GM19463 (cell line): ENCODE data around the gene PTPN6.

Experiments used
- ATAC-seq: cut with Tn5 transposase; IDR thresholded peaks from one replicate; pipeline ENCODE4 v1.9.1; 2021; ENCODE audit warnings: mild to moderate bottlenecking, moderate library complexity; ENCODE audit not compliant: unreplicated experiment

The PTPN6 gene

GRCh38 chr12:6938353-6939190, 12.6 kb upstream of the PTPN6 start:
- ATAC-seq = no peak

GRCh38 chr12:6939191-6939540, 12.0 kb upstream of the PTPN6 start:
- no peak for ATAC-seq

- no peak for ATAC-seq
Observed at GRCh38 chr12:6941267-6941666, 9.9 kb upstream of the PTPN6 start.

DNA sequence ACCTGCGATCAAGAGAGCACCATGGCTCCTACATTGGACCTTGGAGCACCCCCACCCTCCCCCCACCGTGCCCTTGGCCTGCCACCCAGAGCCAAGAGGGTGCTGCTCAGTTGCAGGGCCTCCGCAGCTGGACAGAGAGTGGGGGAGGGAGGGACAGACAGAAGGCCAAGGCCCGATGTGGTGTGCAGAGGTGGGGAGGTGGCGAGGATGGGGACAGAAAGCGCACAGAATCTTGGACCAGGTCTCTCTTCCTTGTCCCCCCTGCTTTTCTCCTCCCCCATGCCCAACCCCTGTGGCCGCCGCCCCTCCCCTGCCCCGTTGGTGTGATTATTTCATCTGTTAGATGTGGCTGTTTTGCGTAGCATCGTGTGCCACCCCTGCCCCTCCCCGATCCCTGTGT, 9.4 kb upstream of the PTPN6 start:
- no peak for ATAC-seq

- ATAC-seq = no peak
Observed at GRCh38 chr12:6942331-6942665, 8.9 kb upstream of the PTPN6 start.

DNA sequence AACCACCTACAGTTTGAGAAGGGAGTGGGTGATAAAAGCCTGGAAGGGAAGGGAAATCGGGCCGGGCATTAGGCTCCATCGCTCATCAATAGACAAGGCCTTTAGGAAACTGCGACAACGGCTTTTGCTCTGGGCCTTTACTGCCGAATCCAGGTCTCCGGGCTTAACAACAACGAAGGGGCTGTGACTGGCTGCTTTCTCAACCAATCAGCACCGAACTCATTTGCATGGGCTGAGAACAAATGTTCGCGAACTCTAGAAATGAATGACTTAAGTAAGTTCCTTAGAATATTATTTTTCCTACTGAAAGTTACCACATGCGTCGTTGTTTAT, 7.8 kb upstream of the PTPN6 start:
- peak; percentile 31 for ATAC-seq

DNA sequence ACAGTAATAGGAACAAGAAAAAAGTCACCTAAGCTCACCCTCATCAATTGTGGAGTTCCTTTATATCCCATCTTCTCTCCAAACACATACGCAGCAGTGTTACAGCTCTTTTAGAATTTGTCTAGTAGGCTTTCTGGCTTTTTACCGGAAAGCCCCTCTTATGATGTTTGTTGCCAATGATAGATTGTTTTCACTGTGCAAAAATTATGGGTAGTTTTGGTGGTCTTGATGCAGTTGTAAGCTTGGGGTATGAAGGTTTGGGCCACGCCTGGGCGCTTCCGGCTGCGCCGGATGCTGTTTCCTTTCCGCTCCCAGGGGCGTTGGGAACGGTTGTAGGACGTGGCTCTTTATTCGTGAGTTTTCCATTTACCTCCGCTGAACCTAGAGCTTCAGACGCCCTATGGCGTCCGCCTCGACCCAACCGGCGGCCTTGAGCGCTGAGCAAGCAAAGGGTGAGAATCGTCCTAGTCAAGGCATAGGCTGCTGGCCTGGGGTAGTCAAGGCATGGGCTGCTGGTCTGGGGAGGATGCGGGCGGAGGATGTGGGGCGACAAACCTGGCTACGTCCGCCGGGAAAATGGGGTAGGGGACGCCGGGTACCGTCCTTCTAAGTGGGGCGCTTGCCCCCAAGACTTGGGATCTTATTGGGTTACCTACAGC, 7.3 kb upstream of the PTPN6 start, which contains the start of the genes C12orf57 and RNU7-1:
TSS of gene C12orf57 (plus strand) at position 301 of the 659 bp plus-strand sequence. CDS start at position 401, 100 bp downstream.
TSS of gene RNU7-1 (plus strand) at position 95 of the 659 bp plus-strand sequence.
- peak; percentile 35 for ATAC-seq

- ATAC-seq = peak; percentile 24
Observed at GRCh38 chr12:6944381-6945186, 6.6 kb upstream of the PTPN6 start.

DNA sequence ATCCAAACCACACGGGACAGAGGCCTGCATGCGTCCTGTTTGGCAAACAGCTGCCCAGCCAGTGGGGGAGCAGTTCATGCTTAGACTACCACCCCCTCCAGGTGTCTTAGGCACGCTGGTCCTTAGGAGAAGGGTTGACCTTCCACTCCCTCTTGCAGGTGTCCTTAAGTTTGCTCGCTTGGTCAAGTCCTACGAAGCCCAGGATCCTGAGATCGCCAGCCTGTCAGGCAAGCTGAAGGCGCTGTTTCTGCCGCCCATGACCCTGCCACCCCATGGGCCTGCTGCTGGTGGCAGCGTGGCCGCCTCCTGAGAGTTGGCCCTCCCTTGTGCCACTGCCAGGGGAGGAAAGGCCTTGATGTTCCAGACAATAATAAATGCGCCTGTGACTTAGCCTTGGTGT, 5.5 kb upstream of the PTPN6 start:
- ATAC-seq = no peak

DNA sequence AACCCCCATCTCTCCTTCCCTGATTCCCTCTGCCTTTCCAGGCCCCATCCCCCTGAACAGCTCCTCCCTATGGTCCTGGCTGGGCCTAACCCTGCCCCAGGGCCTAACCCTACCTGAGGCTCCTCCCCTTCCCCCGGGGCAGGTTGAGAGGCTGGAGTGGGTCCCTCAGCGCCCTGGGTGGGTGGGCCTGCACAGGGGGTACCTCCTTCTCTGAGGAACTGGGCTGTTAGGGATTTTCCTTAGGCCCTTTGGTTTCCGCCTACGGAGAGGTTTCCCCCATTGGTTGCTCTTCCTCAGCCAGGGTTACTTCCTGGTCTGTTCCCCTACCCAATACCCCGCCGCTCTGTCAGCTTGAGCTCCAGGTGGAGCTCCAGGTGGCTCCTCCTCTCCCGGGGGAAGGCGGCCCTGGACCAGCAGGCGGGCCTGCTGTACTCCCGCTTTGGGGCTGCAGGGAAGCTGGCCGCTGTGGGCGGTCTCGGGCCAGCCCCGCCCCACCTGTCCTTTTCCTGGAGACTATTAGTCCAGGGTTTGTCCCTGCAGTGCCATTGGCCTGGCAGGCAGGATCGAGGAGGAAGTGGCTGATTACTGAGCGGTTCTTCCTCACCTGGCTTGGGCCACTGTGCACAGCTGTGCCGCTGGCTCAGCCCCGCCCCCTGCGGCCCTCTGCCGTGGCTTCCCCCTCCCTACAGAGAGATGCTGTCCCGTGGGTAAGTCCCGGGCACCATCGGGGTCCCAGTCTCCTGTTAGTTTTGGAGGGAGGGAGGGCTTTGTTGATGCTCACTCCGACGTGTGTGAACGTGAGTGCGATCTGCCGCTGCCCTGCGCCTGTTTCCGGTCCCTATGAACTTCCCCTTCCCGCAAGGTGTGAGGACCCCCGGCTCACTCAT, 4.9 kb upstream of the PTPN6 start:
- ATAC-seq = peak; percentile 28

DNA sequence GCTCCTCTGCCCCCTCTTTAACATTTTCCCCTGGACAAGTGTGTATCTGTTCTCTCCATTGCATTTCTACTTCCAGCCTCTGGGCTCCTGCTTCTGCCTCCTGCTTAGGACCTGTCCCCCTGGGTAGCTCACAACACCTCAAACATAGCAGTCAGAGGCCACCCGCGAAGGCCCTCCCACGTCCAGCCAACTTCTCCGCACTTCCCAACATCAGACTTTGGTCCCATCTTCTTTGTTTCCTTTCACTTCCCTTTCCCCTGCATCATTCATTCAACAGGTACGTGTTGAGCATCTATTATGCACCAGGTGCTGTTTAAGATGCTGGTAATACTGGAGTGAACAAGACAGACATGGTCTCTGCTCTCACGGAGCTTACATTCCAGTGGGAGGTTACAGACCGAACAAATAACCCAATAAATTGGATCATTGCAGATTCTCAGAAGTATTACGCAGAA, 4.2 kb upstream of the PTPN6 start:
- ATAC-seq = no peak

DNA sequence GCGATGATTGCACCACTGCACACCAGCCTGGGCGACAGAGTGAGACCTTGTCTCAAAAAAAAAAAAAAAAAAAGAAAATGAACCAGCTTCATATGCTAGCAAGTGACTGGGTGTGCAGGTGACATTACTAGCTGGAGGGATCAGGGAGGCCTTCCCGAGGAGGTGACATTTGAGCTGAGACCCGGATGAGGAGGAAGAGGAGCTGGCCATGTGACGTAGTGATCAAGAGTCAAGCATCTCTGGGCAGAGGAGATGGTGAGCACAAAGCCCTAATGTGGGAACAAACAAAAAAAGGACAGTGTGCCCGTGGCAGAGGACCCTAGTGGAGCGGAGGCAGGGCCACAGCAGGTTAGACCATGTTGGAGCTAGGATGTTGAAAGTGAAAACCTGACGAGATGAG, 3.5 kb upstream of the PTPN6 start:
- ATAC-seq = no peak

- no peak for ATAC-seq
Observed at GRCh38 chr12:6948873-6949594, 2.1 kb upstream of the PTPN6 start.

GRCh38 chr12:6950401-6950801, 755 bp upstream of the PTPN6 start:
- ATAC-seq = no peak

DNA sequence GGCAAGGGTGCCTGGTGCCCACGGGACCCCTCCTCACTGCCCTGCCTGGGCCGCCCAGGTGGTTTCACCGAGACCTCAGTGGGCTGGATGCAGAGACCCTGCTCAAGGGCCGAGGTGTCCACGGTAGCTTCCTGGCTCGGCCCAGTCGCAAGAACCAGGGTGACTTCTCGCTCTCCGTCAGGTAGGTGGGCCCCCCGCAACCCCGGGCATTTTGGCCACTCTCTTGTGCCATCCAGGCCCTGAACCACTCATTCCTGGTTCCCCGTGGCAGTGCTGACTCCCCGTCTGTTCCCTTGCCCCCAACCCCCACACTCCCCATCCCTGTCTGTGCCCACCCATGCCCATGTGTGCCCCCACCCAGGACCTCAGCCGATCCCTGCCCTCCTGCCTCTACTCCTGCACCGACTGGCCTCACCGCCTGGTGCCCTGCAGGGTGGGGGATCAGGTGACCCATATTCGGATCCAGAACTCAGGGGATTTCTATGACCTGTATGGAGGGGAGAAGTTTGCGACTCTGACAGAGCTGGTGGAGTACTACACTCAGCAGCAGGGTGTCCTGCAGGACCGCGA, 480 bp downstream of the PTPN6 start:
- no peak for ATAC-seq

- ATAC-seq = no peak
Observed at GRCh38 chr12:6952121-6952862, 1.1 kb downstream of the PTPN6 start.

DNA sequence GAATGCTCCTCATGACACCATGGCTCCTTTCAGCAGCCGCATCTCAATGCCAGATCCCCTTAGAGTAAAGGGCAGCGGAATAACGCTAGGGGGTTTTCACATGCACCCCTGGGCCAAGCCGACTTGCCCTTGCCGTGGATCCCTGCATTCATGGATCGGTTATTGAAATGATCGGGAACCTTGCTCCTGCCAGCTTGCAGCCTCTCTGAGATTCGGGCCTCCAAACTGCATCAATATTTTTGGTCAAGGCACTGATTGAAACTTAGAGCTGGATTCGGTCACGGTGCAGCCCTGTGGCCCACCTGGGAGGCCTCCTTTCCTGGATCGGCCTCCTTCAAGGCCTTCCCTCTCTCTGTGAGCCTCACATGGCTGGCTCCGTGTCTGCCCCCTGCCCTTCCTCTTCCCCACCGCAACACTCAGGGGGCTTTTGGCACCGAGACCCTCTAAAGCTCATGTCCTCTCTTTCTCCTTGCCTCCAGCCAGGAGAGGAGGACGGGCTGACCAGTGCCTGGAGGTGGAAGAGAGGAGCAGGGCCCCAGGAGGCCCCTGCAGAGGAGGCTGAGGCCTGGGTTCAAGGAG, 1.8 kb downstream of the PTPN6 start:
- no peak for ATAC-seq

DNA sequence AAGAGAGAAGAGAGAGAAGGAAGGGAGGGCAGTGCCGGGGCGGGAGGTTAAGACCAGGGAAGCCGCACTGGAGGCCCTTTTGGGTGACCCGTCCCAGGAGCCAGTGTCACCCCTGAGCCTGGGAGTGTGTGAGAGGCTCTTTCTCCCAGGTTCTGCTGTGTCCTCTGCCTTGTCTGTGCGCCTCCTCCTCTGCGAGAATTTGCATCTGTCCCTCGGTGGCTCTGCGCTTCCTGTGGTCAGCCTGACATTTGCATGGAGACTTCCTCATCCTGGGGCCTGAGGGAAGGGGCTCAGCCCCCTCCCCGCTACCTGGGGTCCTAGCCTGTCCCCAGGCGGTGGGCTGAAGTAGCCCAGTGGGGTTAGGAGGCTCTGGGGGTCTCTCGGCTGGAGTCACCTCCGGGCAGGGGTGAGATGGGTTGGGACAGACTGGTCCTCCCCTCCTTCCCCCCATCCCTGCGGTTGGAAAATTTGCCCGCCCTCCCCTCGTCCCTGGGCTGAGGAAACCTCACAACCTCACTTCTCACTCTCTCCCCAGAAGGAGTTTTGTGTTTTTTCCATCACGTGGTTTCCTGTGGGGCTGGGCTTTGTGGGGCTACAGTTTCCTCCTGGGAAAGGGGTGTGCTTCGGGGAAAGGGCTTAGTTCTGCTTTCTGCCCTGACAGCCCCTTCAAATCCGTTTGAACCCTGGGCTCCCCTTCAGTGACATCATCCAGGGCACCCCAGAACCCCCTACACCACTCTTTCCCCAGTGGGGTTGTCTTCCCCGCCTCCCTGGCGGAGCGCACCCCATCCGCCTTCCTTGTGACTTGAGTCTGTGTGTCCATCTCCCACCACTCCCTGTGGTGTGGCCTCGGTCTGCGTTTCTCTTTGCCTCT, 2.5 kb downstream of the PTPN6 start:
- ATAC-seq = peak; percentile 40
